ENCODE data around the gene GYS1. TPM values are rescaled to one million over a fixed set of nuclear protein-coding genes. Genes with fewer than 3 reads are reported as not detected.

The GYS1 gene
- total and polyA plus RNA-seq, 10 of the 15 experiments (the other 5 are each of a cell fraction or from before 2014, with no cell fraction given), result 3.7 to 62.0 (median 37.3) TPM

GRCh38 chr19:49020342-49020741 lies 27.2 kb upstream of the GYS1 start:
- Histone ChIP-seq H3K27ac (ENCODE audit: control insufficient read depth, insufficient read depth) (no peak overlapping the region), H3K9ac (ENCODE audit: control insufficient read depth, insufficient read depth, low read length) (no peak overlapping the region), H3K36me3 (ENCODE audit: control insufficient read depth in 2 of 2, insufficient read depth in 2 of 2, low read length in 1 of 2) (peaks cover 0 to 2% of the 10 kb centered on the region in 2 experiments; a peak in 2 of 4 replicates), H3K9me3 (replicated peaks; ENCODE audit: control insufficient read depth, insufficient read depth, low read length) (no peaks in the 10 kb centered on the region), H3K4me2 (ENCODE audit: control insufficient read depth, insufficient read depth) (no peak overlapping the region), H4K20me1 (ENCODE audit: control insufficient read depth, insufficient read depth) (no peaks in the 10 kb centered on the region), H2AFZ (ENCODE audit: control insufficient read depth, low read depth, low read length) (no peak overlapping the region), H3K4me1 (ENCODE audit: control insufficient read depth, insufficient read depth, low read length) (peaks cover 15% of the 10 kb centered on the region), H3K27me3 (replicated peaks in 1 of 2; ENCODE audit: control insufficient read depth in 2 of 2, insufficient read depth in 2 of 2, low read length in 1 of 2) (no peaks in the 10 kb centered on the region), H3K4me3 (no peak overlapping the region), H3K79me2 (ENCODE audit: control insufficient read depth, insufficient read depth, low read length) (no peaks in the 10 kb centered on the region)
- no peak for DNase-seq (ENCODE audit: low read depth, low spot score)
- POLR2A ChIA-PET, result interaction anchor here (0.5 kb wide), 2 partner anchors 140 to 891 kb away, joined by 4 to 5 read pairs; no protein-coding TSS in a partner anchor
- no peak for FAIRE-seq
- ATAC-seq, result no peak
- in situ Hi-C loops (cut with MboI) (no loop called here), intact Hi-C loops (cut with micrococcal nuclease; ENCODE audit: unreplicated experiment) (no loop called here)
- WGBS (ENCODE audit: insufficient coverage, insufficient replicate concordance, low lambda C conversion rate, missing lambda C conversion rate), result 78% methylated on average over 11 of the region's 11 CpGs
- SMC1A ChIA-PET (ENCODE audit: uncharacterized antibody, unreplicated experiment), result no interaction called here
- TF ChIP-seq TCF3 (IDR thresholded peaks at IDR 0.05; ENCODE audit: borderline replicate concordance, insufficient read depth, low read depth, low read length) (no peak), PKNOX1 (IDR thresholded peaks at IDR 0.05) (peak; percentile 18; the same call in 1 of the 2 replicates), NFYA (IDR thresholded peaks at IDR 0.05; ENCODE audit: borderline replicate concordance, low read depth, low read length) (no peak)
- TF ChIP-seq, protein P1, sequence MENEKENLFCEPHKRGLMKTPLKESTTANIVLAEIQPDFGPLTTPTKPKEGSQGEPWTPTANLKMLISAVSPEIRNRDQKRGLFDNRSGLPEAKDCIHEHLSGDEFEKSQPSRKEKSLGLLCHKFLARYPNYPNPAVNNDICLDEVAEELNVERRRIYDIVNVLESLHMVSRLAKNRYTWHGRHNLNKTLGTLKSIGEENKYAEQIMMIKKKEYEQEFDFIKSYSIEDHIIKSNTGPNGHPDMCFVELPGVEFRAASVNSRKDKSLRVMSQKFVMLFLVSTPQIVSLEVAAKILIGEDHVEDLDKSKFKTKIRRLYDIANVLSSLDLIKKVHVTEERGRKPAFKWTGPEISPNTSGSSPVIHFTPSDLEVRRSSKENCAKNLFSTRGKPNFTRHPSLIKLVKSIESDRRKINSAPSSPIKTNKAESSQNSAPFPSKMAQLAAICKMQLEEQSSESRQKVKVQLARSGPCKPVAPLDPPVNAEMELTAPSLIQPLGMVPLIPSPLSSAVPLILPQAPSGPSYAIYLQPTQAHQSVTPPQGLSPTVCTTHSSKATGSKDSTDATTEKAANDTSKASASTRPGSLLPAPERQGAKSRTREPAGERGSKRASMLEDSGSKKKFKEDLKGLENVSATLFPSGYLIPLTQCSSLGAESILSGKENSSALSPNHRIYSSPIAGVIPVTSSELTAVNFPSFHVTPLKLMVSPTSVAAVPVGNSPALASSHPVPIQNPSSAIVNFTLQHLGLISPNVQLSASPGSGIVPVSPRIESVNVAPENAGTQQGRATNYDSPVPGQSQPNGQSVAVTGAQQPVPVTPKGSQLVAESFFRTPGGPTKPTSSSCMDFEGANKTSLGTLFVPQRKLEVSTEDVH (IDR thresholded peaks at IDR 0.05; ENCODE audit: low read depth, partially characterized antibody), result no peak
- TF ChIP-seq, protein P2, sequence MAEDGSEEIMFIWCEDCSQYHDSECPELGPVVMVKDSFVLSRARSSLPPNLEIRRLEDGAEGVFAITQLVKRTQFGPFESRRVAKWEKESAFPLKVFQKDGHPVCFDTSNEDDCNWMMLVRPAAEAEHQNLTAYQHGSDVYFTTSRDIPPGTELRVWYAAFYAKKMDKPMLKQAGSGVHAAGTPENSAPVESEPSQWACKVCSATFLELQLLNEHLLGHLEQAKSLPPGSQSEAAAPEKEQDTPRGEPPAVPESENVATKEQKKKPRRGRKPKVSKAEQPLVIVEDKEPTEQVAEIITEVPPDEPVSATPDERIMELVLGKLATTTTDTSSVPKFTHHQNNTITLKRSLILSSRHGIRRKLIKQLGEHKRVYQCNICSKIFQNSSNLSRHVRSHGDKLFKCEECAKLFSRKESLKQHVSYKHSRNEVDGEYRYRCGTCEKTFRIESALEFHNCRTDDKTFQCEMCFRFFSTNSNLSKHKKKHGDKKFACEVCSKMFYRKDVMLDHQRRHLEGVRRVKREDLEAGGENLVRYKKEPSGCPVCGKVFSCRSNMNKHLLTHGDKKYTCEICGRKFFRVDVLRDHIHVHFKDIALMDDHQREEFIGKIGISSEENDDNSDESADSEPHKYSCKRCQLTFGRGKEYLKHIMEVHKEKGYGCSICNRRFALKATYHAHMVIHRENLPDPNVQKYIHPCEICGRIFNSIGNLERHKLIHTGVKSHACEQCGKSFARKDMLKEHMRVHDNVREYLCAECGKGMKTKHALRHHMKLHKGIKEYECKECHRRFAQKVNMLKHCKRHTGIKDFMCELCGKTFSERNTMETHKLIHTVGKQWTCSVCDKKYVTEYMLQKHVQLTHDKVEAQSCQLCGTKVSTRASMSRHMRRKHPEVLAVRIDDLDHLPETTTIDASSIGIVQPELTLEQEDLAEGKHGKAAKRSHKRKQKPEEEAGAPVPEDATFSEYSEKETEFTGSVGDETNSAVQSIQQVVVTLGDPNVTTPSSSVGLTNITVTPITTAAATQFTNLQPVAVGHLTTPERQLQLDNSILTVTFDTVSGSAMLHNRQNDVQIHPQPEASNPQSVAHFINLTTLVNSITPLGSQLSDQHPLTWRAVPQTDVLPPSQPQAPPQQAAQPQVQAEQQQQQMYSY (CRISPR knock-in tag; IDR thresholded peaks at IDR 0.05), result no peak
- CTCF ChIA-PET, result interaction anchor here (1.8 to 3.1 kb wide), 2 partner anchors 22 to 78 kb away, joined by 5 to 14 read pairs; no protein-coding TSS in a partner anchor
- BruUV-seq (replicated peaks), result no TSS peak
- RAD21 ChIA-PET (ENCODE audit: unreplicated experiment), result no interaction called here

All from GM12878 (cell line).